ENCODE data around the gene ASAP2. TPM values are rescaled to one million over a fixed set of nuclear protein-coding genes. Genes with fewer than 3 reads are reported as not detected.

The ASAP2 gene
- total and polyA plus RNA-seq, 9 of the 15 experiments (the other 6 are each of a cell fraction or from before 2014, with no cell fraction given) = 0.06 to 4.3 (median 3.1) TPM

GRCh38 chr2:9300829-9301453, 94.3 kb downstream of the ASAP2 start:
- H3K4me2 ChIP-seq (ENCODE audit: insufficient read depth, low read length) = no peak overlapping the region; the same call in 1 of the 2 replicates
- 30% methylated on average over 9 of the region's 10 CpGs for WGBS (ENCODE audit: insufficient coverage, low coverage, missing lambda C conversion rate)
- no peaks in the 10 kb centered on the region for H3K79me2 ChIP-seq (ENCODE audit: control insufficient read depth, insufficient read depth, low read length)
- no peak for FAIRE-seq
- H3K36me3 ChIP-seq (ENCODE audit: control insufficient read depth, insufficient read depth, low read length) = no peaks in the 10 kb centered on the region
- DNase-seq (ENCODE audit: extremely low read depth in 1 of 4, low spot score in 3 of 4) = no peak
- H3K4me1 ChIP-seq (replicated peaks in 1 of 2; ENCODE audit: control insufficient read depth in 2 of 2, insufficient read depth in 2 of 2, low read length in 2 of 2) = no peaks in the 10 kb centered on the region
- H3K9me1 ChIP-seq (ENCODE audit: control insufficient read depth, insufficient read depth, low read length) = no peaks in the 10 kb centered on the region
- BruUV-seq (replicated peaks) = no TSS peak
- H2AFZ ChIP-seq (ENCODE audit: low read depth, low read length) = no peak overlapping the region
- peaks cover 2 to 12% of the 10 kb centered on the region in 2 experiments; a peak in 4 of 5 replicates for H3K27me3 ChIP-seq (ENCODE audit: control insufficient read depth in 2 of 2, insufficient read depth in 2 of 2, low read length in 2 of 2)
- H3K27ac ChIP-seq (ENCODE audit: extremely low read depth, low read depth, low read length) = no peak overlapping the region
- H3K4me3 ChIP-seq = no peak overlapping the region
- intact Hi-C loops (cut with micrococcal nuclease) (no loop called here), in situ Hi-C loops (cut with MboI) (no loop called here)
- H4K20me1 ChIP-seq (replicated peaks; ENCODE audit: control insufficient read depth, insufficient read depth, low read length) = no peaks in the 10 kb centered on the region; the same call in 1 of the 2 replicates
- H3K9ac ChIP-seq (ENCODE audit: insufficient read depth in 1 of 2, low read depth in 2 of 2, low read length in 2 of 2) = no peak overlapping the region
- H3K9me3 ChIP-seq (replicated peaks; ENCODE audit: control insufficient read depth, insufficient read depth, low read depth, low read length) = no peaks in the 10 kb centered on the region
- ATAC-seq = no peak
- CTCF ChIA-PET (ENCODE audit: low intra/inter-chr PET ratio) = no interaction called here
- POLR2A ChIA-PET = interaction anchor here (1.0 to 1.2 kb wide), 2 partner anchors 9 to 66 kb away, joined by 3 to 4 read pairs; no protein-coding TSS in a partner anchor
- TF ChIP-seq ZNF280B (CRISPR knock-in tag; IDR thresholded peaks at IDR 0.05) = no peak
- TF ChIP-seq MTA1 (IDR thresholded peaks at IDR 0.05; ENCODE audit: borderline replicate concordance) = no peak
- TF ChIP-seq ZBTB8A (IDR thresholded peaks at IDR 0.05; ENCODE audit: partially characterized antibody) = no peak
- TF ChIP-seq ELF1 (tag; IDR thresholded peaks at IDR 0.05) = 0 out of 2 replicates have a peak, but pooled peaks have one; percentile 18
- TF ChIP-seq TAF9B (IDR thresholded peaks at IDR 0.05; ENCODE audit: partially characterized antibody) = no peak
- TF ChIP-seq SREBF2 (CRISPR knock-in tag; IDR thresholded peaks at IDR 0.05) = no peak
- TF ChIP-seq POLR2AphosphoS5 (IDR thresholded peaks at IDR 0.05; ENCODE audit: control insufficient read depth, insufficient read depth, low read depth, low read length) = no peak
- no peak for TF ChIP-seq SIN3B (IDR thresholded peaks at IDR 0.05; ENCODE audit: low read depth)
- TF ChIP-seq SRF (CRISPR knock-in tag; IDR thresholded peaks at IDR 0.05) = peak; percentile 36 to 95; a peak in 3 of 4 replicates
- no peak for TF ChIP-seq SNAPC5 (CRISPR knock-in tag; IDR thresholded peaks at IDR 0.05)
- no peak for TF ChIP-seq ERF (CRISPR knock-in tag; IDR thresholded peaks at IDR 0.05)
- no peak for TF ChIP-seq RCOR1 (IDR thresholded peaks at IDR 0.05; ENCODE audit: borderline replicate concordance in 1 of 2, low read depth in 2 of 2, low read length in 2 of 2)
- TF ChIP-seq ZBTB11 (CRISPR knock-in tag; IDR thresholded peaks at IDR 0.05) = 0 out of 6 replicates have a peak, but pooled peaks of 1 of the 3 experiments have one; percentile 6
- no peak for TF ChIP-seq ZFX (CRISPR knock-in tag; IDR thresholded peaks at IDR 0.05)
- TF ChIP-seq GABPA (tag; conservative IDR thresholded peaks at IDR 0.05; ENCODE audit: low read depth) = peak; percentile 80
